Activated CD4-positive, alpha-beta T cell treated with anti-CD3 and anti-CD28 coated beads, Interleukin-2, Interleukin-4, amounts not matched to agents 100 ng/mL and 50 ng/mL, durations not matched to agents 16 hours and 8 hours (primary cell): ENCODE measurements around the gene TMEM45A.

ENCODE experiments used
- DNase-seq: peaks from one replicate; pipeline ENCODE4 v3.0.0-alpha.2; 2020; ENCODE audit warnings: low spot score

The TMEM45A gene

DNA sequence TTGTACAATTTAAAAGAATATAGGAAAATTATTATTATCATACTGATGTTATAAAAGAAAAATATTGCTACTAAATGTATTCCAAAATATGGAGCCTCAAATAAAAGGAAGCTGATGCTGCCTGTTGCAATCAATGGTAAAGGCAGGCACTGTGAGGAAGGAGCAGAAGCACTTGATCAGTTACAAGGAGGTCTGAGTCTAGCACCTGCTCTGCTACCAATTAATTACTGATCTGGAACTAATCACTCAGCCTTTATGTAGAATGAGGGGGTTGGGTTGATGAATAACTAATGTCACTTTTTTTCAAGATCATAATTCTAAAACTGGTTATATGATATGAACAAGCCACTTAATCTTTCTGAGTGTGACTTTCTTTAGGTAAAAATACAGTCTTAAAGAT lies 122.5 kb downstream of the TMEM45A start:
- DNase-seq: no peak

DNA sequence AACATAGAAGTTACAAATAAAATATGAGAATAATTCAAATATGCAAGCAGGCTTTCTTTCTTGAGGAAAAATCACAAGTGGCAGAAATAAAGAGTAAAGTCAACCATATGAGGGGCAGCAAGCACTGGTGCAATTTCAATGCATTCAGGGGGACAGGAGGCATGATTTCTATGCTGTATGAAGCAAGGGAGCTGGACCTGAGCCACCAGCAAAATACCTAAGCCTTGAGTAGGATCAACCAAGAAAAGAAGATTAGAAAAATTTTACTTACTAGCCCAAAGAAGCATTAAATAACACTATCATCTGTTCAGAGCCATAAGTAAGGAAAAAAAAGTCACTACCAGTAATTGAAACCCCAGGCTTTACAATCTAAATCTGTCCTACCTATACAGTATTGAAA lies 123.3 kb downstream of the TMEM45A start:
- no peak for DNase-seq

DNA sequence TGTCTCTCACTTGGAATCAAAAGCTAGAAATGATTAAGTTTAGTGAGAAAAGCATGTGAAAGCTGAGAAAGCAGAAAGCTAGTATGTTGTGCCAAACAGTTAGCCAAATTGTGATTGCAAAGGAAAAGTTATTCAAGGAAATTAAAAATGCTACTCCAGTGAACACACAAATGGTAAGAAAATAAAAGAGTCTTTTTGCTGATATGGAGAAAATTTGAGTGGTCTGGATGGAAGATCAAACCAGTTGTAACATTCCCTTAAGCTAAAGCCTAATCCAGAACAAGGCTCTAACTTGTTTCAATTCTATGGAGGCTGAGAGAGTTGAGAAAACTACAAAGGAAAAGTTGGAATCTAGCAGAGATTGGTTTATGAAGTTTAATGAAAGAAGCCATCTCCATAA lies 128.8 kb downstream of the TMEM45A start:
- DNase-seq: no peak
